Stomach (tissue), 19 donors: ENCODE data around the gene NISCH. TPM values are rescaled to one million over a fixed set of nuclear protein-coding genes. Genes with fewer than 3 reads are reported as not detected.

ENCODE experiments used
- DNase-seq, 2 donors: peaks; one replicate each; pipeline versions ENCODE4 v3.0.0 to v3.0.0-alpha.2; 2013 to 2019
- H3K27ac ChIP-seq, 5 donors: fragments of 200-600 bp in 4 of 5; sonication (generic) in 4 of 5; one replicate each; pipeline ENCODE4 v1.5.1; 2013 to 2019; ENCODE audit warnings: mild to moderate bottlenecking in 1 of 5, moderate library complexity in 1 of 5
- H3K27me3 ChIP-seq, 3 donors: fragments of 200-600 bp; sonication (generic); one replicate each; pipeline ENCODE4 v1.5.1; 2017 to 2019; ENCODE audit warnings: mixed run types in 1 of 3
- H3K36me3 ChIP-seq, 4 donors: fragments of 200-600 bp; sonication (generic); 1 replicate in 3 of 4; 2 replicates in 1 of 4; pipeline ENCODE4 v1.5.1; 2016 to 2019
- H3K4me1 ChIP-seq, 4 donors: fragments of 200-600 bp; sonication (generic); one replicate each; pipeline ENCODE4 v1.5.1; 2016 to 2019
- H3K4me3 ChIP-seq, 4 donors: fragments of 200-600 bp; sonication (generic) in 3 of 4; one replicate each; pipeline ENCODE4 v1.5.1; 2016 to 2019; ENCODE audit warnings: mild to moderate bottlenecking in 1 of 4
- H3K9me3 ChIP-seq, 4 donors: fragments of 200-600 bp; sonication (generic); one replicate each; pipeline ENCODE4 v1.5.1; 2016 to 2019
- CTCF ChIP-seq, 7 experiments: fragments of 450-650 bp in 4 of 7; fragments of 200-600 bp in 3 of 7; sonication (generic) in 3 of 7; IDR thresholded peaks; one replicate each; pipeline ENCODE4 v1.5.1; 2016 to 2019; ENCODE audit warnings: antibody characterized with exemption in 7 of 7, control low read depth in 2 of 7, mild to moderate bottlenecking in 1 of 7
- EP300 ChIP-seq: sonication (generic); formaldehyde crosslinking; IDR thresholded peaks from one replicate; pipeline ENCODE4 v1.6.1; 2017; ENCODE audit warnings: antibody characterized with exemption
- POLR2A ChIP-seq, 4 donors: fragments of 450-650 bp; IDR thresholded peaks; one replicate each; pipeline ENCODE4 v1.6.1; 2016; ENCODE audit warnings: antibody characterized with exemption in 4 of 4, control low read depth in 2 of 4, mild to moderate bottlenecking in 1 of 4, moderate library complexity in 1 of 4
- POLR2AphosphoS5 ChIP-seq, 3 donors: sonication (generic); formaldehyde crosslinking; IDR thresholded peaks; one replicate each; pipeline ENCODE4 v1.6.1; 2016; ENCODE audit warnings: antibody characterized with exemption in 3 of 3
- WGBS, 5 donors: extraction: QIAGEN DNeasy Blood & Tissue Kit in 3 of 5; methylation state at CpG; one replicate each; pipeline versions ENCODE4 v1.1.5 to v1.1.7; 2013 to 2018; 5-methylcytosine and 5-hydroxymethylcytosine counted together
- intact Hi-C: fragments of 100-400 bp; cut with DNase I; formaldehyde crosslinking; loops from one replicate; pipeline ENCODE4 v1.15.1; 2023; ENCODE audit warnings: low total_unique reads
- long read RNA-seq, 10 donors: transcript quantifications; one replicate each; lab custom pipeline, GENCODE V29; 2026
- polyA plus RNA-seq, 3 donors: library from polyadenylated mRNA; stranded (reverse); fragments of 200-250 nt; gene quantifications; one replicate each; pipeline ENCODE4 v1.2.3, GENCODE V29; 2013
- total RNA-seq, 5 donors: library from RNA; depleted of rRNA; stranded (reverse); fragments of >200 nt; gene quantifications; one replicate each; pipeline versions ENCODE4 v1.1.0 to v1.2.3, GENCODE V29; 2014 to 2016
- donor health status: healthy with polysubstance abuse.
- donor health status: Bipolar disorder and iron deficiency.
- donor health status: healthy.

Gene NISCH
- 100 to 1,000 TPM in 3 of 5 donors, 10 to 100 TPM in 2; 68.5 to 456 (median 147) TPM for total RNA-seq
- polyA plus RNA-seq = 10 to 100 TPM; 18.3 to 36.4 (median 19.9) TPM
- long read RNA-seq, donor 1, partial matches to known transcripts = 12 of 12 reads
- long read RNA-seq, donor 1, other reads (novel, unspliced or antisense) = 0 of 12 reads
- long read RNA-seq, donor 2, transcript NISCH-212 (13 exons, 3,168 nt) = major isoform, 5 of 95 reads
- long read RNA-seq, donor 2, partial matches to known transcripts = 87 of 95 reads
- long read RNA-seq, donor 2, other reads (novel, unspliced or antisense) = 0 of 95 reads
- long read RNA-seq, donor 3, partial matches to known transcripts = 5 of 6 reads
- long read RNA-seq, donor 3, other reads (novel, unspliced or antisense) = 0 of 6 reads
- long read RNA-seq, donor 4 = 0 reads
- long read RNA-seq, donor 5, full-length matches to known transcripts = 5 of 33 reads
- long read RNA-seq, donor 5, partial matches to known transcripts = 28 of 33 reads
- long read RNA-seq, donor 5, other reads (novel, unspliced or antisense) = 0 of 33 reads
- long read RNA-seq, donor 6 = 0 reads
- long read RNA-seq, donor 7, transcript NISCH-212 (13 exons, 3,168 nt) = major isoform, 6 of 27 reads
- long read RNA-seq, donor 7, partial matches to known transcripts = 21 of 27 reads
- long read RNA-seq, donor 7, other reads (novel, unspliced or antisense) = 0 of 27 reads
- long read RNA-seq, donor 8, full-length matches to known transcripts = 9 of 82 reads
- long read RNA-seq, donor 8, partial matches to known transcripts = 73 of 82 reads
- long read RNA-seq, donor 8, other reads (novel, unspliced or antisense) = 0 of 82 reads
- long read RNA-seq, donor 9, full-length matches to known transcripts = 9 of 108 reads
- long read RNA-seq, donor 9, partial matches to known transcripts = 99 of 108 reads
- long read RNA-seq, donor 9, other reads (novel, unspliced or antisense) = 0 of 108 reads
- long read RNA-seq, donor 10, partial matches to known transcripts = 6 of 10 reads
- long read RNA-seq, donor 10, other reads (novel, unspliced or antisense) = 0 of 10 reads

DNA sequence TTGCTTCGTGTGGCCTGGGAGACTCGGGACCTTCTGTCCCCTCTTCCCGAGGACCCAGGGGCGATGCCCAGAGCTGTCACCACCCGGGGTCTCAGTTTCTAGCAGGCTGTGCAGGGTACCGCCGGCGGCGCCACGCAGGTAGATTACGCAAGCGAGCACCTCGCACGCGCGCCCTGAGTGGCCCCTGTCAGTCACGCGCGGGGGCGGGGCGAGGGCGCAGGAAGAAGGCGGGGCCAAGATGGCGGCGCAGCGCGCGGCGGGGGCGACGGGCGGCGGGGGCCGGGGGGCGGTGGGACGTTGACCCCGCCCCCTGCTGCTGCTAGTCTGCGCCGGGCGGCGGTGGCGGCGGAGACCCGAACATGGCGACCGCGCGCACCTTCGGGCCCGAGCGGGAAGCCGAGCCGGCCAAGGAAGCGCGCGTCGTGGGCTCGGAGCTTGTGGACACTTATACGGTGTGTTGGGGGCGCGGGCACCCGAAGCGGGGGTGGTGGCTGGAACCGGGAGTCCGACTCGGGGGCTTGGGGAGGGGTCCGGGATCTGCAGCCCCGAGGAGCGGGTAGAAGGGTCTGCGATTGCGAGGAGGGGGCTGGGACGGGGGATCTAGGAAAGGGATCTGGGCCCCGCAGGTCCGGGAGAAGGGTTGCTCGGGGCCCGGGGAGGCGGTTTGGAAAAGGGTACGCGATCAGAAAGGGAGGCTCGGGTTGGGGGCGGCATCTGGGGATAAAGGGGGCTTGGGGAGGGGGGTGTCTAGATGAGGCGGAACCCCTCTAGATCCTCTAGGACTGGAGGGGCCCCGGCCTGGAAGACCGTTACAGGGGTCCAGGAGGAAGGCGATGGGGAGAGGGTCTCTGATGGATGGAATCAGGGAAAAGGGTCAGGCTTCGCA, at the start of gene NISCH:
Gene NISCH (plus strand): TSS at position 322 of the 886 bp plus-strand sequence. CDS start 38 bp downstream, at position 360.
- no peaks in the 10 kb centered on the region for H3K27me3 ChIP-seq
- peak within 1 kb of the TSS; percentile 79 to 97 (median 88) for H3K4me3 ChIP-seq
- 0 to 1% (median 1%) methylated on average over 36 to 86 of the region's 86 CpGs for WGBS, 5 donors
- TF ChIP-seq POLR2A (IDR thresholded peaks at IDR 0.05) (peak in 1 of 4 donors; percentile 36), POLR2AphosphoS5 (IDR thresholded peaks at IDR 0.05) (peak; percentile 21 to 87 (median 71)), EP300 (no peak)
- peak within 1 kb of the TSS; percentile 81 to 94 (median 90) for H3K27ac ChIP-seq
- peaks cover 31 to 49% (median 45%) of the 10 kb centered on the region in 4 donors for H3K4me1 ChIP-seq
- DNase-seq = peak; percentile 95 to 96
- peaks cover 18 to 33% (median 32%) of the 10 kb centered on the region in 4 donors for H3K36me3 ChIP-seq
- no peaks in the 10 kb centered on the region for H3K9me3 ChIP-seq
- intact Hi-C loops = no loop called here

DNA sequence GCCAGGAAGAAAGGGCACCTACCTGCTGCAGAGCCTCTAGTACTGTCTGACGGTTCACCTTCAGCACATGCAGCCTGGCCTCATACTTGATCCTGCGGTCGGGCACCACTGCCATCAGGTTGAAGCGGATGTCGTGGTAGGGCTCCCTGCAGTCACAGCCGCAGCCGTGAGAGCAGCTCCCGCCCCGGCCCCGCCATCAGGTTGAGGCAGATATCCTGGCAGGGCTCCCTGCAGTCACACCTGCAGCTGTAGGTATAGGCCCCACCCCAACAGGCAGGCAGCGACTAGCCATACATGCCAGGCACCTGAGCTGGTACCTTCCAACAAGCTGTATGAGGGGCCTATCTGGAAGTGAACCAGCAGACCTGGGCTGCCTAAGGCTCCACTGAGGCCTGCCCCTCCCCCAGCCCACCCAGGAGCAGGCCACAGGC, 49.2 kb upstream of the NISCH start:
- H3K4me3 ChIP-seq = no peak overlapping the region
- DNase-seq = peak; percentile 49 to 65
- TF ChIP-seq POLR2AphosphoS5 (IDR thresholded peaks at IDR 0.05) = no peak
- no peak for TF ChIP-seq EP300
- TF ChIP-seq CTCF (IDR thresholded peaks at IDR 0.05) = no peak
- TF ChIP-seq POLR2A (IDR thresholded peaks at IDR 0.05) = no peak
- H3K4me1 ChIP-seq = peaks cover 13 to 43% (median 40%) of the 10 kb centered on the region in 4 donors
- no peak overlapping the region for H3K27ac ChIP-seq
- WGBS, 5 donors = 14 to 70% (median 53%) methylated on average over 1 to 11 of the region's 11 CpGs; no CpG with 5 or more reads in 1 of the 5 donors
- intact Hi-C loops = no loop called here
- H3K9me3 ChIP-seq = no peaks in the 10 kb centered on the region
- H3K27me3 ChIP-seq = no peaks in the 10 kb centered on the region
- peaks cover 56 to 75% (median 72%) of the 10 kb centered on the region in 4 donors for H3K36me3 ChIP-seq

GRCh38 chr3:52406791-52407510, 48.5 kb upstream of the NISCH start:
- no peak overlapping the region for H3K4me3 ChIP-seq
- TF ChIP-seq POLR2AphosphoS5 (IDR thresholded peaks at IDR 0.05) (no peak), CTCF (IDR thresholded peaks at IDR 0.05) (no peak), POLR2A (IDR thresholded peaks at IDR 0.05) (no peak), EP300 (no peak)
- peaks cover 18 to 50% (median 46%) of the 10 kb centered on the region in 4 donors for H3K4me1 ChIP-seq
- H3K27ac ChIP-seq = no peak overlapping the region
- peaks cover 49 to 67% (median 64%) of the 10 kb centered on the region in 4 donors for H3K36me3 ChIP-seq
- no peaks in the 10 kb centered on the region for H3K9me3 ChIP-seq
- intact Hi-C loops = no loop called here
- 93 to 95% (median 94%) methylated on average over 20 of the region's 20 CpGs for WGBS, 5 donors
- DNase-seq = no peak
- no peaks in the 10 kb centered on the region for H3K27me3 ChIP-seq

GRCh38 chr3:52407779-52408178, 47.6 kb upstream of the NISCH start:
- Histone ChIP-seq H3K4me3 (no peak overlapping the region), H3K27me3 (no peaks in the 10 kb centered on the region), H3K9me3 (no peaks in the 10 kb centered on the region), H3K4me1 (peaks cover 26 to 58% (median 54%) of the 10 kb centered on the region in 4 donors), H3K36me3 (peaks cover 41 to 59% (median 56%) of the 10 kb centered on the region in 4 donors), H3K27ac (no peak overlapping the region)
- whole genome bisulfite sequencing, 5 donors = 89 to 98% (median 93%) methylated on average over 3 of the region's 3 CpGs
- DNase-seq = no peak
- no peak for TF ChIP-seq POLR2AphosphoS5 (IDR thresholded peaks at IDR 0.05)
- no peak for TF ChIP-seq POLR2A (IDR thresholded peaks at IDR 0.05)
- no peak for TF ChIP-seq EP300
- TF ChIP-seq CTCF (IDR thresholded peaks at IDR 0.05) = no peak
- intact Hi-C loops = no loop called here
